Right lobe of liver (tissue), 6 donors: ENCODE measurements around the gene SZRD1. TPM values are rescaled to one million over a fixed set of nuclear protein-coding genes. Genes with fewer than 3 reads are reported as not detected.
A peak's percentile ranks its signal among the peaks of the same experiment; 100 is the strongest.

Experiments used
- ATAC-seq, 4 donors: fragments of 200-7000 bp; cut with Tn5 transposase; one replicate each; pipeline ENCODE4 v1.9.1; 2020; ENCODE audit warnings: mild to moderate bottlenecking in 4 of 4, moderate library complexity in 4 of 4
- DNase-seq, 3 donors: peaks; one replicate each; pipeline ENCODE4 v3.0.0-alpha.2; 2020
- H3K27ac ChIP-seq, 3 donors: fragments of 200-600 bp; one replicate each; pipeline ENCODE4 v1.8.0; 2022
- H3K27me3 ChIP-seq, 2 donors: fragments of 200-600 bp; one replicate each; pipeline ENCODE4 v1.8.0; 2022
- H3K36me3 ChIP-seq, 4 donors: fragments of 200-600 bp; sonication (generic) in 1 of 4; one replicate each; pipeline versions ENCODE4 v1.5.1 to v1.8.0; 2017 to 2022; ENCODE audit warnings: control low read depth in 1 of 4
- H3K4me1 ChIP-seq, 4 donors: fragments of 200-600 bp; sonication (generic) in 1 of 4; one replicate each; pipeline versions ENCODE4 v1.5.1 to v1.8.0; 2017 to 2022; ENCODE audit warnings: control low read depth in 1 of 4
- H3K4me3 ChIP-seq, 3 donors: fragments of 200-600 bp; one replicate each; pipeline ENCODE4 v1.8.0; 2022
- H3K9me3 ChIP-seq, 4 donors: fragments of 200-600 bp; sonication (generic) in 1 of 4; one replicate each; pipeline versions ENCODE4 v1.5.1 to v1.8.0; 2017 to 2022; ENCODE audit warnings: control low read depth in 1 of 4
- CTCF ChIP-seq, 4 donors: fragments of 200-600 bp in 3 of 4; fragments of 450-650 bp in 1 of 4; IDR thresholded peaks; one replicate each; pipeline versions ENCODE4 v1.5.1 to v1.8.0; 2016 to 2022; ENCODE audit warnings: antibody characterized with exemption in 4 of 4, mild to moderate bottlenecking in 2 of 4
- POLR2A ChIP-seq: fragments of 450-650 bp; IDR thresholded peaks from one replicate; pipeline ENCODE4 v1.6.1; 2017; ENCODE audit warnings: antibody characterized with exemption, mild to moderate bottlenecking
- WGBS: methylation state at CpG from one replicate; pipeline ENCODE4 v1.1.6; 2018; ENCODE audit warnings: low coverage, low lambda C conversion rate; ENCODE audit not compliant: insufficient coverage; ENCODE audit errors: missing lambda C conversion rate; 5-methylcytosine and 5-hydroxymethylcytosine counted together
- intact Hi-C, 2 donors: fragments of 100-400 bp; cut with DNase I; formaldehyde crosslinking; loops; one replicate each; pipeline versions ENCODE4 v1.11.2 to v1.14.1; 2022
- total RNA-seq, 6 experiments: library from RNA; depleted of rRNA in 2 of 6; stranded (reverse); fragments of >200 nt in 2 of 6; fragmentation: NEBNext Ultra II Directional in 3 of 6; extraction: Animal tissue kit (Norgen Biotek cat#: 25700) in 3 of 6; gene quantifications; one replicate each; pipeline versions ENCODE4 v1.1.0 to v1.2.4, GENCODE V29; 2016 to 2023
- donor health status: DM: no; HTN: yes; CAD: no.
- donor health status: DM: no; HTN: no; CAD: no.
- donor health status: DM: no; HTN: no; CAD: no.
- donor health status: DM: no; HTN: yes; CAD: no.
- donor health status: DM: no; HTN: yes; CAD: no.

The SZRD1 gene
- total RNA-seq, 6 experiments from 2014 or later, result 41.4 to 57.8 (median 47.5) TPM

GRCh38 chr1:16391411-16391810, 24.4 kb downstream of the SZRD1 start:
- H3K36me3 ChIP-seq, result peaks cover 0 to 20% (median 6%) of the 10 kb centered on the region in 4 donors
- intact Hi-C loops, result no loop called here

GRCh38 chr1:16392740-16393569, 25.9 kb downstream of the SZRD1 start:
- intact Hi-C loops, result no loop called here
- Histone ChIP-seq H3K36me3 (peaks cover 0 to 22% (median 8%) of the 10 kb centered on the region in 4 donors), H3K9me3 (no peaks in the 10 kb centered on the region), H3K27ac (no peak overlapping the region), H3K4me3 (no peak overlapping the region), H3K27me3 (no peaks in the 10 kb centered on the region), H3K4me1 (peaks cover 0 to 9% (median 3%) of the 10 kb centered on the region in 4 donors)
- no peak for DNase-seq
- ATAC-seq, result no peak
- no peak for TF ChIP-seq CTCF (IDR thresholded peaks at IDR 0.05)
- TF ChIP-seq POLR2A, result no peak
- WGBS, result 86% methylated on average over 7 of the region's 21 CpGs

More at GRCh38 chr1:16391411-16391810, 24.4 kb downstream of the SZRD1 start:
- H3K4me3 ChIP-seq, result no peak overlapping the region
- H3K4me1 ChIP-seq, result peaks cover 0 to 15% (median 5%) of the 10 kb centered on the region in 4 donors
- H3K9me3 ChIP-seq, result no peaks in the 10 kb centered on the region
- DNase-seq (no peak), ATAC-seq (no peak)
- no peaks in the 10 kb centered on the region for H3K27me3 ChIP-seq
- WGBS, result 67% methylated on average over 2 of the region's 3 CpGs
- TF ChIP-seq CTCF (IDR thresholded peaks at IDR 0.05) (no peak), POLR2A (no peak)
- no peak overlapping the region for H3K27ac ChIP-seq

GRCh38 chr1:16393570-16394521, 26.8 kb downstream of the SZRD1 start:
- H3K9me3 ChIP-seq, result no peaks in the 10 kb centered on the region
- H3K4me1 ChIP-seq, result peaks cover 0 to 9% (median 2%) of the 10 kb centered on the region in 4 donors
- H3K4me3 ChIP-seq, result no peak overlapping the region
- intact Hi-C loops, result no loop called here
- no peak overlapping the region for H3K27ac ChIP-seq
- peaks cover 0 to 22% (median 9%) of the 10 kb centered on the region in 4 donors for H3K36me3 ChIP-seq
- ATAC-seq (peak in 1 of 4 donors; percentile 32), DNase-seq (no peak)
- H3K27me3 ChIP-seq, result no peaks in the 10 kb centered on the region
- 84% methylated on average over 8 of the region's 10 CpGs for WGBS
- TF ChIP-seq CTCF (IDR thresholded peaks at IDR 0.05) (no peak), POLR2A (no peak)

GRCh38 chr1:16394977-16395376, 27.9 kb downstream of the SZRD1 start:
- DNase-seq, result no peak
- no peak for ATAC-seq
- intact Hi-C loops, result no loop called here
- WGBS, result 72% methylated on average over 6 of the region's 13 CpGs
- no peaks in the 10 kb centered on the region for H3K27me3 ChIP-seq
- no peak overlapping the region for H3K4me3 ChIP-seq
- H3K36me3 ChIP-seq, result peaks cover 0 to 22% (median 11%) of the 10 kb centered on the region in 4 donors
- TF ChIP-seq POLR2A, result no peak
- no peak for TF ChIP-seq CTCF (IDR thresholded peaks at IDR 0.05)
- H3K9me3 ChIP-seq, result no peaks in the 10 kb centered on the region
- no peak overlapping the region for H3K27ac ChIP-seq
- H3K4me1 ChIP-seq, result peaks cover 0 to 9% (median 2%) of the 10 kb centered on the region in 4 donors
